Epithelial cell of esophagus (primary cell): ENCODE measurements around the gene SPRED2.

Experiments
- DNase-seq: peaks from one replicate; pipeline ENCODE4 v3.0.0; 2010; ENCODE audit warnings: low read depth
- H3K4me3 ChIP-seq: 2 replicates; pipeline ENCODE4 v1.5.1; 2011; ENCODE audit warnings: mild to moderate bottlenecking, low read length, control low read depth
- TF ChIP-seq, protein P1 (sequence below): IDR thresholded peaks from 2 replicates; pipeline ENCODE4 v1.5.1; 2011; ENCODE audit warnings: low read depth, mild to moderate bottlenecking, low read length, control low read depth, inconsistent platforms; ENCODE audit not compliant: insufficient read depth; ENCODE audit errors: missing control alignments

The SPRED2 gene

DNA sequence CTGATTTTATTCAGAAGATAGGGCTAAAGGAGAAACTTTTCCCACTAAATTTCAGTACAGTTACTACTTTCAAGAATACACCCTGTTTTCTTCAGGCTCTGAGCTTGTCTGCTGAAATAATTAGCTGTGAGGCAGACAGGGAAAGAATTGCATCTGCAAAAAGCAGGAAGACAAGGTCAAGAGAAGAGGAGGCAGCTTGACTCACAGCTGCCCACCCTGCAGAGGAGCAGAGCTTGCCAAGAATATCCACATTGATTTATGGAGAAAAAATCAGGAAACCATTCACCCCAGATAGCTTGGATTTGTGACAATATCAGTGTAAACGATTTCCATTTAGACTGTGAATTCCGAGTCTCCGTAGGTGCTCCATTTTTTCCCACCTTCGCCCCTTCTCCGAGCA is 155.8 kb downstream of the SPRED2 start:
- no peak for DNase-seq
- TF ChIP-seq, protein P1, sequence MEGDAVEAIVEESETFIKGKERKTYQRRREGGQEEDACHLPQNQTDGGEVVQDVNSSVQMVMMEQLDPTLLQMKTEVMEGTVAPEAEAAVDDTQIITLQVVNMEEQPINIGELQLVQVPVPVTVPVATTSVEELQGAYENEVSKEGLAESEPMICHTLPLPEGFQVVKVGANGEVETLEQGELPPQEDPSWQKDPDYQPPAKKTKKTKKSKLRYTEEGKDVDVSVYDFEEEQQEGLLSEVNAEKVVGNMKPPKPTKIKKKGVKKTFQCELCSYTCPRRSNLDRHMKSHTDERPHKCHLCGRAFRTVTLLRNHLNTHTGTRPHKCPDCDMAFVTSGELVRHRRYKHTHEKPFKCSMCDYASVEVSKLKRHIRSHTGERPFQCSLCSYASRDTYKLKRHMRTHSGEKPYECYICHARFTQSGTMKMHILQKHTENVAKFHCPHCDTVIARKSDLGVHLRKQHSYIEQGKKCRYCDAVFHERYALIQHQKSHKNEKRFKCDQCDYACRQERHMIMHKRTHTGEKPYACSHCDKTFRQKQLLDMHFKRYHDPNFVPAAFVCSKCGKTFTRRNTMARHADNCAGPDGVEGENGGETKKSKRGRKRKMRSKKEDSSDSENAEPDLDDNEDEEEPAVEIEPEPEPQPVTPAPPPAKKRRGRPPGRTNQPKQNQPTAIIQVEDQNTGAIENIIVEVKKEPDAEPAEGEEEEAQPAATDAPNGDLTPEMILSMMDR, result no peak
- H3K4me3 ChIP-seq, result no peak overlapping the region

DNA sequence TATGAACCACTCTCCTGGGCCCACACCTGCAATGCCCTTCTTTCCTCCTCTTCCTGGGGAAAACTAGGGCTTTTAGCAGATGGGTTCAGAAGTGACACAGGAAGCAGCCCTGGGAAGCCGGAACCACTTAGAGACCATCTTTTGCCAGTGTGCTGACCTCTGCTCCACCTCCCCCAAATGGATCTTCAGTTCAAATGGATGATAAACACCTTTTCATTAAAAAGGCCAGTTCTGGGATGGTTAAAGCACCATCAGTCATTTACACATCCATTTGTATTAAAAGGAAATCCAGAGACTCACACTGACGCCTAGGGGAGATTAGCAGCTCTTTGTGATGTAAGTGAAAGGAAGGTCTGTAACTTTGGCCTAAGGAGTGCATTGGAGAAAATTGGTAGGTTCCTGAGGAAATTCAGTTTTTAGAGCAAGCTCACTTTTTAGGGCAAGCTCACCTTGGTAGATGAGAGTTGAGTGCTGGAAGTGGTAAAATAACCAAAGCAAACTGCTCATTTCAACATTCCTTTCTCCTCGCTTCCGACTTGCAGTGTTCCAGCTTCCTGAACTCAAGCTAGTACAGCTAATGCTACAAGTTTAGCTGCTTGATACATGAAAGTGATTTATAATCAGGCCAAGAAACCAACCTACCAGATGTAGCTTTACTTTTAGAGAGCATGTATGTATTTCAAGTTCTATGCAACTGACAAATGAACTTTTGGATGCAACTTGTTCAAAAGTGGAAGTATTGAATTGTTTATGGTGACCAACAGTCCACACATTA is 157.1 kb downstream of the SPRED2 start:
- TF ChIP-seq, protein P1, result no peak
- no peak overlapping the region for H3K4me3 ChIP-seq
- no peak for DNase-seq

DNA sequence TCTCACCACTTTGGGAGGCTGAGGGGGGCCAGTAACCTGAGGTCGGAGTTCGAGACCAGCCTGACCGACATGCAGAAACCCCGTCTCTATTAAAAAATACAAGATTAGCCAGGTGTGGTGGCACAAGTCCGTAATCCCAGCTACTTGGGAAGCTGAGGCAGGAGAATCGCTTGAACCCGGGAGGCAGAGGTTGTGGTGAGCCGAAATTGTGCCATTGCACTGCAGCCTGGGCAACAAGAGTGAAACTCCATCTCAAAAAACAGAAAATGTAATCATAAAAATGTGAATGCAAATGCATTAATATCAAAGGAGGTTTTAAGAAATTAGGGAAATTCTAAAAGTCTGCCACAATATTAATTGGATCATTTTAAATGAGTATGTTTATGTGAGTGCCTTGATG is 159.1 kb downstream of the SPRED2 start:
- TF ChIP-seq, protein P1, result no peak
- no peak overlapping the region for H3K4me3 ChIP-seq
- no peak for DNase-seq

DNA sequence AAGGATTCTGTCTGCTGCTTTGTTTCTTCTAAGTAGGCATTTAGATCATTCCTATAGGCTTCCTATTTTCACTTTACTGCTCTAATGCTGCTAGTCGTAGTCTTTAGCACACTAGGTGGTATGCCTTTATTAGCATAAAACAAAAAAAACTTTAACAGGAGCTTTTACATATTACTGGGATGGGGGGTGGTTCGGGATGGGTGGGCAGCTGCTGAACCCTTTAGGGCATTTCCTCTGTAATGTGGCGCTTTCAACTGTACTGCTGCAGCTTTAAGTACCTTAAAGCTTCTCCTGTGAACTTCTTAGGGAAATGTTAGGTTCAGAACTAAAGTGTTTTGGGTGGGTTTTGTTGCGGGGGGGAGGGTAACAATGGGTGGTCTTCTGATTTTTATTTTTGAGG is 163.4 kb downstream of the SPRED2 start:
- no peak for DNase-seq
- TF ChIP-seq, protein P1, result no peak
- no peak overlapping the region for H3K4me3 ChIP-seq

DNA sequence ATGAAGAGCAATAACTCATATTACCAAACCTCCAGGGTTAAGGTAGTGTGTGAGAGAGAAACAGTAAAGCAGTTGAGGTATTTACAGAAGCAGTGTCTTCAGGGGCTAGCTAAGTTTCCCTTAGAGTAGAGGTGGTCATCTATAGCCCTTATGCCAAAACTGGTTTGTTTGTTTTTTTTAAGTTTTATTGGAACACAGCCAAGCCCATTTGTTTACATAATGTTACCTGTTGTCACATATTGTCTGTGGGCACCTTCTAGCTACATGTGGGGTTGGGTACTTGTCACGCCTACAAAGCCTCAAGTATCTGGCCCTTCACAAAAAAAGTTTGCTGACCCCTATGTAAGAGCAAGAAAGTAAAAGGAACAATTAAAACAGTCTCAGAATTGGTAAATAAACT is 165.4 kb downstream of the SPRED2 start:
- no peak overlapping the region for H3K4me3 ChIP-seq
- DNase-seq, result no peak
- TF ChIP-seq, protein P1, result no peak

DNA sequence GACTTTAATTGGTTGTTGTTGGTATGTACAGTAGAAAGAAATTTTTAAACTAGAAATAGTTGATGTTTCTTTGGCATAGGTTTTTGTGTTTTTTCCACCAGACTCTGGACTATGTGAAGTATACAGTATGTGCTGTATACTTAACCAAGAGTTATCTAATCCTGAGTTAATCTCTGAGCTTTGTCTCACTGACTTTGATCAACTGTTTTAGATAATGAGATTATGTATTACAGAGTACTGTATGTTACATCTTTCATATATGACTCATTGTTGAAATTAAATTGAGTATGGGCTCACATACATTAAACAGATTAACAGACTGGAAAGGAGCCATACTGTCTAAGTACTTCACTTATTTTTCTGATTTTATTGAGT is 166.7 kb downstream of the SPRED2 start:
- TF ChIP-seq, protein P1, result no peak
- no peak for DNase-seq

More for the DNA sequence above, 166.7 kb downstream of the SPRED2 start:
- no peak overlapping the region for H3K4me3 ChIP-seq
